SK-N-MC (cell line): Measurements from ENCODE around the gene ZDHHC14.

Experiments
- EZH2 ChIP-seq: fragments of 200-600 bp; sonication (generic); IDR thresholded peaks from one replicate; pipeline ENCODE4 v1.6.1; 2017; ENCODE audit warnings: antibody characterized with exemption
- POLR2AphosphoS5 ChIP-seq: IDR thresholded peaks from 2 replicates; pipeline ENCODE4 v1.6.1; 2012; ENCODE audit warnings: mild to moderate bottlenecking, low read depth, low read length, borderline replicate concordance

GRCh38 chr6:157487110-157487773 is 106.3 kb downstream of the ZDHHC14 start:
- no peak for TF ChIP-seq EZH2
- TF ChIP-seq POLR2AphosphoS5 = no peak
